ENCODE results near the gene DHRSX.

The DHRSX gene

GRCh38 chrX:2184089-2184488, 316.7 kb downstream of the DHRSX start:
- no peak for DNase-seq

DNA sequence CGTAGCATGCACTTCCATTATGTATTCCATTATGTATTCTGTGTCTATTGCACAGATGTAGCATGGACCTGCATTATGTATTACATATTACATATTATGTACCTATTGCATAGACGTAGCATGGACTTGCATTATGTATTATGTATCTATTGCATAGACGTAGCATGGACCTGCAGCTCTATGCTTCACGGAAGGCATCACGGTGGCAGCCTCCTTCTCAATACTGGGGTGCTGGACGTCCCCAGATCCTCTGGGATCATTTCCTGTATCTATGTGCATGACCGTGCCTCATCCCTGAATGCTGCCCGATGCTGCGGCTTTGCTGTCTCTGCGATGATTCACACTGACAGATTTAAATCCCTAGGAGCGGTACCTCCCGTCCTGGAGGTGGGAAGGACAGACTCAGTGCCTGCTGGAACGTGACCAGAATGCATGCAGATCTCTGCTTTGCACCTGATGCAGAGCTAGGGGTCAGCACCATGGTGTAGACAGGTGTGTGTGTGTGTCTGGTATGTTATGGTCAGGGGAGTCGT, 317.5 kb downstream of the DHRSX start:
- DNase-seq, result no peak

DNA sequence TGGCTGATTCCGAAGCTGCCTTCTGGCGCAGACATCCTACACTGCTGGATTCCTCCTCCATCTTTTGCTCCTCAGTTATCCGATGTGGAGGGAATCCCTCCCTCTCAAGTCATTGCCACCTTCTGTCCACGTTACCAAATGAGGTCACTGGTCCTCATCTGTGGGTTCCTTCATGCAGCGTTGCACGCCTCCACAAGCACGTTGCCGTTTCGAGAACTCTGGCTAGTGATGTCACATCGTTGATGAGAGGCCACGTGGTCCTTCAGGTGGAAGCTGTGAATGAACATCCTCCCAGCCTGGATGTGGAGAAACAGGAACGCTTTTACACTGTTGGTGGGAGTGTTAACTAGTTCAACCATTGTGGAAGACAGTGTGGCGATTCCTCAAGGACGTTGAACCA, 323.2 kb downstream of the DHRSX start:
- DNase-seq, result no peak

DNA sequence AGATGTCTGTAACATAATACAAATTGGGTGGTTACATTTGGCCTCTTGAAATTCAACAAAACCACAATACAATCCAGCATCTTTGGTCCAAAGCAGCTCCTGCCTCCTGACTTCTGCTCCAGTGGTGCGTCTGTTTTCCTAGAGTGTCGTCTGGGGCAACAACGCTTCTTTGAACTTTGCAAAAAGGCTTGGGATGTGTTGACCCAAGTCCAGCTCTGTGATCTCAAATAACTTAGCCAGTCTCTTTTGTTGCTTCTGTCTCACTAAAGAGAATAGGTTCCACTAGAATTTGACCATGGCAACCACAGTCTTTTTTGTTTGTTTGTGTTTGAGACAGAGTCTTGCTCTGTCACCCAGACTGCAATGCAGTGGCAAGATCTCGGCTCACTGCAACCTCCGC, 324.0 kb downstream of the DHRSX start:
- DNase-seq, result no peak

- DNase-seq, result no peak
Measured at GRCh38 chrX:2176274-2176673, 324.5 kb downstream of the DHRSX start.

DNA sequence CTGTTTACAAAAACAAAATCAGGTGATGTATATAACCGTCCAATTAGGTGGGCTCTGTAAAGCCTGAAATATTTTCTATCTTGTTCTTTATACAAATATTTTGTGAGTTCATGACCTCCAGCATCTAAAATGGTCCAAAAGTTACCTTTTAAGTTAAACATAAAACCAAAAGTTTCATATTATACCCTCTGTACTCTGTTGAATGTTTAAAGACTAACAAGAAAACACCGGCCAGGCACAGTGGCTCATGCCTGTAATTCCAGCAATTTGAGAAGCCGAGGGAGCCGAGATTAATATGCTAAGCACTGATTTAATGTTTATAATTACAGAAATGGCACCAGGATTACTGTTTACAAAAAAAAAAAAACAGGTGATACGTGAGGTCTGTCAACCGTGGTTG, 328.4 kb downstream of the DHRSX start:
- DNase-seq, result no peak
